ENCODE data around the gene FBXO36.

DNA sequence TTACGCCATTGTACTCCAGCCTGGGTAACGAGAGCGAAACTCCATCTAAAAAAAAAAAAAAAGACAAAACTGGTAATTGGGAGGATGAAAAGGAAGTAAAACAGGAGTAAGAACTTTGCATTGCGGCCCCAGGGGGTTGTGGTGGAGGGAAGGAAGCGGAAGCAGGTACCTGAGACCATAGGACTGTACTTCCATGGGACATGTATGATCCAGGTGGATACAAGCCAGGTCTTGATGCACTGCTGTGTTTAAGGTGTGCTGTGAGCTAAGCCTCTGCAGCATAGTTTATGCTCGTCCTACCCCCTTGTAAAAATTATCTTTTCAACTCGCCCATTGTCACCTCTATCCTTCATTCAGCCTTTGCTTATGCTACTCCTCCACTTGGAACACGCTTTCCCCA lies 23.7 kb downstream of the FBXO36 start:
- TF ChIP-seq POLR2A (IDR thresholded peaks at IDR 0.05): no peak
- TF ChIP-seq POLR2AphosphoS5 (IDR thresholded peaks at IDR 0.05): no peak
- TF ChIP-seq, protein P1, sequence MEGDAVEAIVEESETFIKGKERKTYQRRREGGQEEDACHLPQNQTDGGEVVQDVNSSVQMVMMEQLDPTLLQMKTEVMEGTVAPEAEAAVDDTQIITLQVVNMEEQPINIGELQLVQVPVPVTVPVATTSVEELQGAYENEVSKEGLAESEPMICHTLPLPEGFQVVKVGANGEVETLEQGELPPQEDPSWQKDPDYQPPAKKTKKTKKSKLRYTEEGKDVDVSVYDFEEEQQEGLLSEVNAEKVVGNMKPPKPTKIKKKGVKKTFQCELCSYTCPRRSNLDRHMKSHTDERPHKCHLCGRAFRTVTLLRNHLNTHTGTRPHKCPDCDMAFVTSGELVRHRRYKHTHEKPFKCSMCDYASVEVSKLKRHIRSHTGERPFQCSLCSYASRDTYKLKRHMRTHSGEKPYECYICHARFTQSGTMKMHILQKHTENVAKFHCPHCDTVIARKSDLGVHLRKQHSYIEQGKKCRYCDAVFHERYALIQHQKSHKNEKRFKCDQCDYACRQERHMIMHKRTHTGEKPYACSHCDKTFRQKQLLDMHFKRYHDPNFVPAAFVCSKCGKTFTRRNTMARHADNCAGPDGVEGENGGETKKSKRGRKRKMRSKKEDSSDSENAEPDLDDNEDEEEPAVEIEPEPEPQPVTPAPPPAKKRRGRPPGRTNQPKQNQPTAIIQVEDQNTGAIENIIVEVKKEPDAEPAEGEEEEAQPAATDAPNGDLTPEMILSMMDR (IDR thresholded peaks at IDR 0.05): no peak

All from prostate gland (tissue), 2 donors.